HG02642 (cell line): ENCODE measurements around the gene TMOD4.

Source experiments
- ATAC-seq: cut with Tn5 transposase; IDR thresholded peaks from one replicate; pipeline ENCODE4 v1.9.1; 2021; ENCODE audit warnings: mild to moderate bottlenecking; ENCODE audit not compliant: unreplicated experiment, poor library complexity

TMOD4 gene

GRCh38 chr1:151144474-151145303, 31.1 kb downstream of the TMOD4 start:
- no peak for ATAC-seq

- no peak for ATAC-seq
These were observed 31.8 kb downstream of the TMOD4 start for GRCh38 chr1:151143986-151144385.

GRCh38 chr1:151143057-151143435, 32.7 kb downstream of the TMOD4 start:
- ATAC-seq, result no peak

GRCh38 chr1:151142411-151143056, 33.2 kb downstream of the TMOD4 start:
- ATAC-seq, result no peak

- ATAC-seq, result no peak
These were observed 38.0 kb downstream of the TMOD4 start for GRCh38 chr1:151137789-151138188.

- no peak for ATAC-seq
These were observed 40.1 kb downstream of the TMOD4 start for GRCh38 chr1:151135433-151136385.

GRCh38 chr1:151134991-151135390, 40.8 kb downstream of the TMOD4 start:
- no peak for ATAC-seq

GRCh38 chr1:151134396-151134795, 41.4 kb downstream of the TMOD4 start:
- no peak for ATAC-seq

- no peak for ATAC-seq
These were observed 42.6 kb downstream of the TMOD4 start for GRCh38 chr1:151133018-151133806.

- no peak for ATAC-seq
These were observed 43.3 kb downstream of the TMOD4 start for GRCh38 chr1:151132335-151133017.

- no peak for ATAC-seq
These were observed 44.0 kb downstream of the TMOD4 start for GRCh38 chr1:151131701-151132334.

- ATAC-seq, result peak; percentile 85
These were observed 44.7 kb downstream of the TMOD4 start for GRCh38 chr1:151130987-151131586.

- ATAC-seq, result no peak
These were observed 47.0 kb downstream of the TMOD4 start for GRCh38 chr1:151128800-151129199.

- ATAC-seq, result no peak
These were observed 50.9 kb downstream of the TMOD4 start for GRCh38 chr1:151124763-151125403.
